Islet precursor cell (in vitro differentiated cells): ENCODE measurements around the gene RAPGEF2.

ENCODE experiments used
- DNase-seq: peaks from one replicate; pipeline ENCODE4 v3.0.0-alpha.2; 2018

Gene RAPGEF2

GRCh38 chr4:159283696-159284095 lies 180.8 kb downstream of the RAPGEF2 start:
- DNase-seq = peak; percentile 72

- no peak for DNase-seq
These were observed 181.2 kb downstream of the RAPGEF2 start for GRCh38 chr4:159284113-159284512.

GRCh38 chr4:159284733-159285132 lies 181.9 kb downstream of the RAPGEF2 start:
- peak; percentile 59 for DNase-seq

- DNase-seq = no peak
These were observed 184.9 kb downstream of the RAPGEF2 start for GRCh38 chr4:159287767-159288166.

- DNase-seq = no peak
These were observed 186.8 kb downstream of the RAPGEF2 start for GRCh38 chr4:159289682-159290081.

- no peak for DNase-seq
These were observed 187.6 kb downstream of the RAPGEF2 start for GRCh38 chr4:159290321-159291030.

- no peak for DNase-seq
These were observed 188.3 kb downstream of the RAPGEF2 start for GRCh38 chr4:159291176-159291575.

- DNase-seq = peak; percentile 58
These were observed 189.4 kb downstream of the RAPGEF2 start for GRCh38 chr4:159292137-159292896.

- no peak for DNase-seq
These were observed 191.1 kb downstream of the RAPGEF2 start for GRCh38 chr4:159293811-159294515.

- no peak for DNase-seq
These were observed 193.2 kb downstream of the RAPGEF2 start for GRCh38 chr4:159296061-159296460.

GRCh38 chr4:159297091-159297490 lies 194.2 kb downstream of the RAPGEF2 start:
- DNase-seq = no peak

- no peak for DNase-seq
These were observed 195.6 kb downstream of the RAPGEF2 start for GRCh38 chr4:159298502-159298901.

- DNase-seq = no peak
These were observed 200.6 kb downstream of the RAPGEF2 start for GRCh38 chr4:159303435-159303834.

- no peak for DNase-seq
These were observed 202.2 kb downstream of the RAPGEF2 start for GRCh38 chr4:159305129-159305528.

- no peak for DNase-seq
These were observed 205.1 kb downstream of the RAPGEF2 start for GRCh38 chr4:159307929-159308328.

- peak; percentile 47 for DNase-seq
These were observed 205.9 kb downstream of the RAPGEF2 start for GRCh38 chr4:159308566-159309340.

- no peak for DNase-seq
These were observed 209.4 kb downstream of the RAPGEF2 start for GRCh38 chr4:159312236-159312635.

- DNase-seq = peak; percentile 83
These were observed 213.0 kb downstream of the RAPGEF2 start for GRCh38 chr4:159315879-159316278.

- DNase-seq = no peak
These were observed 214.3 kb downstream of the RAPGEF2 start for GRCh38 chr4:159317203-159317602.

GRCh38 chr4:159319027-159319426 lies 216.1 kb downstream of the RAPGEF2 start:
- DNase-seq = no peak

- no peak for DNase-seq
These were observed 223.6 kb downstream of the RAPGEF2 start for GRCh38 chr4:159326480-159326879.

- DNase-seq = no peak
These were observed 225.9 kb downstream of the RAPGEF2 start for GRCh38 chr4:159328766-159329165.

- no peak for DNase-seq
These were observed 231.6 kb downstream of the RAPGEF2 start for GRCh38 chr4:159334461-159334860.
